ENCODE data around the gene SLC25A45.

GRCh38 chr11:65415499-65416340 is 33.3 kb upstream of the SLC25A45 start:
- TF ChIP-seq CTCF (conservative IDR thresholded peaks at IDR 0.05; ENCODE audit: low read depth, low read length), result no peak
- TF ChIP-seq ELK1 (IDR thresholded peaks at IDR 0.05; ENCODE audit: borderline replicate concordance, low read depth, low read length), result no peak
- TF ChIP-seq MXI1 (IDR thresholded peaks at IDR 0.05; ENCODE audit: borderline replicate concordance, low read depth, low read length), result no peak
- TF ChIP-seq RAD21 (IDR thresholded peaks at IDR 0.05; ENCODE audit: low read length), result no peak
- TF ChIP-seq MAZ (IDR thresholded peaks at IDR 0.05; ENCODE audit: borderline replicate concordance, low read depth, low read length), result no peak
- TF ChIP-seq POLR2A (IDR thresholded peaks at IDR 0.05; ENCODE audit: low read depth, low read length), result no peak; the same call in none of the 2 replicates
- no peak for TF ChIP-seq RCOR1 (IDR thresholded peaks at IDR 0.05; ENCODE audit: insufficient replicate concordance, low read length)
- no peak for TF ChIP-seq MAFK (IDR thresholded peaks at IDR 0.05; ENCODE audit: low read depth, low read length)
- TF ChIP-seq FOS (IDR thresholded peaks at IDR 0.05; ENCODE audit: low read depth, low read length), result no peak
- no peak for TF ChIP-seq NFE2L2 (IDR thresholded peaks at IDR 0.05; ENCODE audit: low read depth, low read length)
